Measurements from ENCODE around the gene UBAP1. TPM values are rescaled to one million over a fixed set of nuclear protein-coding genes. Genes with fewer than 3 reads are reported as not detected.
"Not testable (repeated sequence)": the region's sequence is repeated elsewhere in the genome, so short reads cannot be mapped to it uniquely, and the experiment has no call there.

UBAP1 gene
- total RNA-seq, 1 donor from 2014 or later, result 51.9 TPM

DNA sequence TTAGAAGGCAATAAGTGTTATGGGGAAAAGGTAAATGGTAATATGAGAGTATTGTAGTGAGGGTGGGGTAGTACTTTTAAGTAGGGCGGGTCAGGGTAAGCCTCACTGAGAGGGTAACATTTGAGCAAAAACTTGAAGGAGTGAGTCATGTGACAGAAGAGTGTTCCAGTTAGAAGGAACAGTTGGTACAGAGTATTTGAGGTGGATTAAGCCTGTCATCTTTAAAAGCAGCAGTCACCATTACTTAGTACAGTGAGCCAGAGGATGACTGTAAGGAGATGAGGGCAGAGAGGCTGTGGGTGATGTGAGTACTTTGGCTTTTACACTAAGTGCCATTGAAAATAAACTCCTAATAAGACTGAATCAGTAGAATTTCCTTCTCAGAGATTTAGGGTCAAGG, 54.8 kb downstream of the UBAP1 start:
- TF ChIP-seq, protein P1, sequence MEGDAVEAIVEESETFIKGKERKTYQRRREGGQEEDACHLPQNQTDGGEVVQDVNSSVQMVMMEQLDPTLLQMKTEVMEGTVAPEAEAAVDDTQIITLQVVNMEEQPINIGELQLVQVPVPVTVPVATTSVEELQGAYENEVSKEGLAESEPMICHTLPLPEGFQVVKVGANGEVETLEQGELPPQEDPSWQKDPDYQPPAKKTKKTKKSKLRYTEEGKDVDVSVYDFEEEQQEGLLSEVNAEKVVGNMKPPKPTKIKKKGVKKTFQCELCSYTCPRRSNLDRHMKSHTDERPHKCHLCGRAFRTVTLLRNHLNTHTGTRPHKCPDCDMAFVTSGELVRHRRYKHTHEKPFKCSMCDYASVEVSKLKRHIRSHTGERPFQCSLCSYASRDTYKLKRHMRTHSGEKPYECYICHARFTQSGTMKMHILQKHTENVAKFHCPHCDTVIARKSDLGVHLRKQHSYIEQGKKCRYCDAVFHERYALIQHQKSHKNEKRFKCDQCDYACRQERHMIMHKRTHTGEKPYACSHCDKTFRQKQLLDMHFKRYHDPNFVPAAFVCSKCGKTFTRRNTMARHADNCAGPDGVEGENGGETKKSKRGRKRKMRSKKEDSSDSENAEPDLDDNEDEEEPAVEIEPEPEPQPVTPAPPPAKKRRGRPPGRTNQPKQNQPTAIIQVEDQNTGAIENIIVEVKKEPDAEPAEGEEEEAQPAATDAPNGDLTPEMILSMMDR (IDR thresholded peaks at IDR 0.05), result no peak
- ATAC-seq (peak; percentile 88), DNase-seq (no peak)
- intact Hi-C loops (cut with DNase I), result no loop called here
- no peaks in the 10 kb centered on the region for H3K4me1 ChIP-seq
- no peaks in the 10 kb centered on the region for H3K9me3 ChIP-seq
- peaks cover 40% of the 10 kb centered on the region for H3K36me3 ChIP-seq
- no peaks in the 10 kb centered on the region for H3K27me3 ChIP-seq
- H3K4me3 ChIP-seq, result no peak overlapping the region
- no peak overlapping the region for H3K27ac ChIP-seq

GRCh38 chr9:34237836-34238235, 59.0 kb downstream of the UBAP1 start:
- DNase-seq (no peak), ATAC-seq (no peak)
- no peaks in the 10 kb centered on the region for H3K9me3 ChIP-seq
- H3K36me3 ChIP-seq, result peaks cover 59% of the 10 kb centered on the region
- intact Hi-C loops (cut with DNase I), result no loop called here
- no peak overlapping the region for H3K4me3 ChIP-seq
- H3K4me1 ChIP-seq, result no peaks in the 10 kb centered on the region
- TF ChIP-seq, protein P1 (IDR thresholded peaks at IDR 0.05), result no peak
- H3K27me3 ChIP-seq, result no peaks in the 10 kb centered on the region
- no peak overlapping the region for H3K27ac ChIP-seq

DNA sequence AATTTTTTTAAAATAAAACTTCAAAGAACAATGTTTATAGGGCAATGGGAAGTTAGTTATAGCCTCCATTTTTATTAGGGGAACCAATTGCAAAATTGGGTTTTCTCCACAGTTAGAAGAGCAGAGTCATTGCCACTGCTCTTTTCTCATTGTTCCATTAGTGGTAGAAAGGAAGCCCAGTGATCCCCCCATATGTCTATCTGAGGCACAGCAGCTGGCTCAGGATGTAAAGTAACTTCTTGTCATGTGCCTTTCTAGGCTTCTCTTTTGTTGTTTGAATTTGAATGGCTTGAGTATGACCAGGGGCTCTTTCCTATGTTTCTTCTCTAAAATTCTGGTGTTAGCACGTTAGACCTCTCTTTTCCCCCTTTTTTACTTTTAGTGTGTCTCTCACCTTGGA, 61.2 kb downstream of the UBAP1 start:
- no peak for ATAC-seq
- Histone ChIP-seq H3K4me1 (peaks cover 5% of the 10 kb centered on the region), H3K9me3 (no peaks in the 10 kb centered on the region), H3K36me3 (peaks cover 58% of the 10 kb centered on the region), H3K4me3 (no peak overlapping the region), H3K27me3 (no peaks in the 10 kb centered on the region), H3K27ac (no peak overlapping the region)
- DNase-seq, result no peak
- TF ChIP-seq, protein P1 (IDR thresholded peaks at IDR 0.05), result no peak
- intact Hi-C loops (cut with DNase I), result no loop called here

DNA sequence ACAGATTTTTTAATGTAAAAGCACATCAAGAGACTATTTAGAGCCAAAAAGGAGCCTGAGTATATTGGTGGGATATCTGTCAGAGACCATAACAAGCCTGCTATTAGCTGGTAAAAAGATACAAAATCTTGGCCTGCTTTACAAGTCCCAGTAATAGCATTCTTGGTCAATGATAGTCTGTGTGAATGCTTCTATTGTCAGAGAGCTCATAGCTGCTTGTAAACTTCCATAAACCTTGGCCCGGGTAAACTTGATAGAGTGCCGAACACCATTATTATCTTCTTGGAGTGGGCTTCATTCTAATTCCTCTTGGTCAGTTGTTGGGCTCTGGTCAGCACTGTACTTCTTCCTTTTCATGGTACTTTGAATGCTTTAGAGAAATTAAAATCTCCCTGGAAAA, 64.0 kb downstream of the UBAP1 start:
- no peak for ATAC-seq
- no peaks in the 10 kb centered on the region for H3K9me3 ChIP-seq
- peaks cover 43% of the 10 kb centered on the region for H3K36me3 ChIP-seq
- peaks cover 5% of the 10 kb centered on the region for H3K4me1 ChIP-seq
- TF ChIP-seq, protein P1 (IDR thresholded peaks at IDR 0.05), result no peak
- H3K27me3 ChIP-seq, result no peaks in the 10 kb centered on the region
- no peak for DNase-seq
- intact Hi-C loops (cut with DNase I), result no loop called here
- no peak overlapping the region for H3K27ac ChIP-seq
- no peak overlapping the region for H3K4me3 ChIP-seq

GRCh38 chr9:34245212-34245611, 66.4 kb downstream of the UBAP1 start:
- ATAC-seq; H3K4me3 ChIP-seq; H3K27me3 ChIP-seq; DNase-seq; H3K27ac ChIP-seq; H3K9me3 ChIP-seq; intact Hi-C loops (cut with DNase I); H3K4me1 ChIP-seq: not testable (repeated sequence)
- peaks cover 60% of the 10 kb centered on the region for H3K36me3 ChIP-seq

- DNase-seq (no peak), ATAC-seq (peak; percentile 36)
- H3K36me3 ChIP-seq, result peaks cover 67% of the 10 kb centered on the region
- H3K4me1 ChIP-seq, result peaks cover 5% of the 10 kb centered on the region
- intact Hi-C loops (cut with DNase I), result no loop called here
- no peaks in the 10 kb centered on the region for H3K27me3 ChIP-seq
- no peak overlapping the region for H3K27ac ChIP-seq
- no peaks in the 10 kb centered on the region for H3K9me3 ChIP-seq
- no peak overlapping the region for H3K4me3 ChIP-seq
- TF ChIP-seq, protein P1 (IDR thresholded peaks at IDR 0.05), result no peak
Measured at GRCh38 chr9:34246453-34246852, 67.6 kb downstream of the UBAP1 start.

DNA sequence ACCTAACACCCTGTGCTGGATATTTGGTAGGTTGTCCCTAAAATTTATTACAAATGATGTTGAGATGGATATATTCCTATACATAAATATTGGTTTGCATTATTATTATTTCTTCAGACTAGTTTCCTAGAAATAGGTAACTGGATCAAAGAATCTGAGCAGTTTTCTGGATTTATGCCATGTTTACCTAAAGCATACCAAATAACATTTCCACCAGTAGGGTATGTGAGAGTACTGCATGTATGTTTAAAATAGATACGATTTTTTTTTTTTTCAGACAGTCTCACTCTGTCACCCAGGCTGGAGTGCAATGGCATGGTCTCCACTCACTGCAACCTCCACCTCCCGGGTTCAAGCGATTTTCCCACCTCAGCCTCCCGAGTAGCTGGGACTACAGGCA, 68.9 kb downstream of the UBAP1 start:
- DNase-seq; H3K4me1 ChIP-seq; H3K9me3 ChIP-seq; ATAC-seq; H3K27ac ChIP-seq; intact Hi-C loops (cut with DNase I); H3K27me3 ChIP-seq; H3K4me3 ChIP-seq: not testable (repeated sequence)
- peaks cover 67% of the 10 kb centered on the region for H3K36me3 ChIP-seq

Measured in upper lobe of right lung (tissue), 1 donor.